ENCODE results near the gene ENHO. TPM values are rescaled to one million over a fixed set of nuclear protein-coding genes. Genes with fewer than 3 reads are reported as not detected.

The ENHO gene
- 0.07 TPM in 1 of 2 replicates, not detected in the other for total RNA-seq

- peak; percentile 43 for DNase-seq (ENCODE audit: low read depth, low spot score)
These were observed at the start of gene ENHO for GRCh38 chr9:34522971-34523797. TSS of gene ENHO (minus strand) at chr9:34522990. CDS start at chr9:34521695, 1,295 bp downstream.

- no peak for DNase-seq (ENCODE audit: low read depth, low spot score)
These were observed 49.3 kb upstream of the ENHO start for GRCh38 chr9:34572092-34572491.

GRCh38 chr9:34571481-34571810 is 48.7 kb upstream of the ENHO start:
- DNase-seq (ENCODE audit: low read depth, low spot score): no peak

GRCh38 chr9:34570809-34571480 is 48.2 kb upstream of the ENHO start:
- no peak for DNase-seq (ENCODE audit: low read depth, low spot score)

- DNase-seq (ENCODE audit: low read depth, low spot score): no peak
These were observed 47.6 kb upstream of the ENHO start for GRCh38 chr9:34570376-34570775.

- DNase-seq (ENCODE audit: low read depth, low spot score): no peak
These were observed 46.0 kb upstream of the ENHO start for GRCh38 chr9:34568774-34569173.

DNA sequence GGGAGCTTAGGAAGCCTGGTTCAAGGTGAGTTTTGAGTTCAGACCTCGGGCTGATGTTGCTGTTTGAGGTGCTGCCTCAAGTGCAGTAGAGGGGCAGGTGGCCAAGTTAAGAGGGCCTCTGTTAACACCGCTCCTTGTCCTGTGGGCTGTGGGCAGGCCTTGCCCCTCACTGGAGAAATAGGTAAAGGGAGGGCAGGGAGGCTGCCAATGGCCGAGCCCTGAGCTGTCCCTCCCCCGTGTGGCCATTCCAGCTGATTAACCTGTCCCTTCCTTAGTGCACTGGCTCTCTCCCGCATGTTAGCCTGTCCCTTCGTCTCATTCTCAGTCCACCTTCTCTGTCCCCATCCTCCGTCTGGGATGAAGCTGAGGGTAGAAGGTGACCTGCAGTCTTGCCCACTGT is 45.3 kb upstream of the ENHO start:
- no peak for DNase-seq (ENCODE audit: low read depth, low spot score)

- DNase-seq (ENCODE audit: low read depth, low spot score): no peak
These were observed 44.2 kb upstream of the ENHO start for GRCh38 chr9:34566972-34567371.

GRCh38 chr9:34566322-34566721 is 43.5 kb upstream of the ENHO start:
- no peak for DNase-seq (ENCODE audit: low read depth, low spot score)

GRCh38 chr9:34565856-34566255 is 43.1 kb upstream of the ENHO start:
- DNase-seq (ENCODE audit: low read depth, low spot score): no peak

GRCh38 chr9:34564617-34565016 is 41.8 kb upstream of the ENHO start:
- DNase-seq (ENCODE audit: low read depth, low spot score): no peak

GRCh38 chr9:34563262-34563661 is 40.5 kb upstream of the ENHO start:
- no peak for DNase-seq (ENCODE audit: low read depth, low spot score)

DNA sequence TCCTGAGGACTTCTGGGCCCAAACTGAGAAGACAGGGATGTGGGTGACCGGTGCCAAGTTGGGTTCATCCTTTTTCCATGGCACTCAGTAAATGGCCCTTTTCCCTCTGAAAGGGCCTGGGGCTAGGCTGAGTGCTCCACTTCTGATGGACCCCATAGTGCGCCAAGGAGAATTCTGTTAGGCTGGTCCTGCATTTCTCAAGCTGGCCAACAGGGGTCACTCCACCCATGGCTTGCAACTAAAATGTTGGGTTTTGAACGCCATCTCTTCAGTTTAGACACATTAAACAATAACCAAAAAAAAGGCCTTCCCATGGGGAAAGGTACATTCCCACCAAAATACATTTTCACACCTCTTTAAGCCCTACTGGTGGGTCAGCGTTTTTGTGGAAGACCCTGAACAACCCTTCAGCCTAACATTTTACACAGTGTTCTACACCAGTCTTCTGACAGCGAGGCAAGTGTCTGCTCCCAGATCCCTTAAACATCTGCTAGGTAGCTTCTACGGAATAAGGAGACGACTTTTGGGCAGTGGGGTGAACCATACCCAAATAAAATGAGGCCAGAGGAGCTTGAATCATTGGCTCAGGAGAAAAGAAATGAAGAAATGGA is 39.5 kb upstream of the ENHO start:
- DNase-seq (ENCODE audit: low read depth, low spot score): no peak

DNA sequence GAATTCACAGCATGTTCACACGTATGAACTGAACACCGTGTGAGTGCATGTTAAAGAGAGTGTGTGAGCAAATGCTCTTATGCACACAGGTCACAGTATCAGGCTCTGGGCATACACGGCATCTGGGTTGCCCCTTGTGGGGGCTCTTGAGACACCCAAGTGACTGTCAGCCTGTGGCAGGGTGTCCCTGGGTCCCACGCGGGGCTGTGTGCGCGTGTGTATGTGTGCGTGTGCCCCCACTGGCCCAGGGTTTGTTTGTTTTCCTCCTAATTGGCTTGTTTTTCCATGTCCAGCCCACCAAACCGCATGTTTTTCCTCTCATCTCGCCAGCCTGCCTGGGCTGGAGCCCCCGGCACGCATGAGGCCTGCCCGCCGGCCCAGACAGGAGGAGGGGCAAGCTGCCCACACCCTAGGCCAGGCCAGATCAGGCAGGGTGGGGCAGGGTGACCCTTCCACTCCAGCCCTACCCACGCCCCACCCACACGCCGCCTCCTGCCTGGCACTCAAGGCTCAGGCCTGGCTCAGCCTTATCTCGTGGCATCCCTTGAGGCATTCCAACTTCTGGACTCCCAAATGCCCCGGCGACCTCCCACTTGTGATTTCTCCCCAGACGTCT is 37.9 kb upstream of the ENHO start:
- no peak for DNase-seq (ENCODE audit: low read depth, low spot score)

DNA sequence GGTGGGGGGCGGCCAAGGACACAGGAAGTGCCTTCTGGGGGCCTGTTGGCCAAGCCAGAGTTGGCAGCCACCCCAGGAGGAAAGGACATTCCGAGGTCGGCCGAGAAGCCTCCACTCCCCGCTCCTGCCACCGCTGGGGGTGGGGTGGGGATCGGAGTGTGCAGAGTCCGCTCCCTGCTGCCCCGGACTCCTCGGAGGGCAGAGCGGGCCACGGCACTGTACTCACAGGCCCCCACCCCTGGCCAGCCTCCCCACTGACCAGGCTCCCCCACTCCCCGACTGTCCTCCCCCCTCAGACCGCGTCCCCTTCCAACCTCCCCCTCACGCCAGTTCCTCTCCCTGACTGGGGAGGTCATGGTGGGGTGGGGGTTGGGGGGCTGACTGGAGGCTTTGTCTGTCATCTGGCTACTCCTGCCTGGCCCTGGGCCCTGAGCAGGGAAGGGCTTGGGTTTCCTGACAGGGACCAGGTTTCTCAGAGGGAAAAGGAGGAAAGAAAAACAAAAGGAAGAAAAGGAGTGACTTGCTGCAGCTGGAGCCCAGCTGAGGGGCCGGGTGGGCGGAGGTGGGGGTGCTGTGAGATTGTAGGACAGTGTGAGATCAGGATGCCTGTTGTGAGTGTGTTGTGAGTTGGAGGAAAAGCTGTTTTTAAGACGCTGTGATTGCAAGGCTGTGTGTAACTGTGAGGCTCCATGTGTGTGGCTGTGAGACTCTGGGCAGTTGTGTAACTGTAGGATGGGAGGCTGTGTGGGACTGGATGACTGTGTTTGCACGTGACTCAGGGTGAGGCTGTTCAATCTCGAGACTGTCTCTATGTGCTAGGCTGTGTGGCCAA is 37.0 kb upstream of the ENHO start:
- DNase-seq (ENCODE audit: low read depth, low spot score): no peak

DNA sequence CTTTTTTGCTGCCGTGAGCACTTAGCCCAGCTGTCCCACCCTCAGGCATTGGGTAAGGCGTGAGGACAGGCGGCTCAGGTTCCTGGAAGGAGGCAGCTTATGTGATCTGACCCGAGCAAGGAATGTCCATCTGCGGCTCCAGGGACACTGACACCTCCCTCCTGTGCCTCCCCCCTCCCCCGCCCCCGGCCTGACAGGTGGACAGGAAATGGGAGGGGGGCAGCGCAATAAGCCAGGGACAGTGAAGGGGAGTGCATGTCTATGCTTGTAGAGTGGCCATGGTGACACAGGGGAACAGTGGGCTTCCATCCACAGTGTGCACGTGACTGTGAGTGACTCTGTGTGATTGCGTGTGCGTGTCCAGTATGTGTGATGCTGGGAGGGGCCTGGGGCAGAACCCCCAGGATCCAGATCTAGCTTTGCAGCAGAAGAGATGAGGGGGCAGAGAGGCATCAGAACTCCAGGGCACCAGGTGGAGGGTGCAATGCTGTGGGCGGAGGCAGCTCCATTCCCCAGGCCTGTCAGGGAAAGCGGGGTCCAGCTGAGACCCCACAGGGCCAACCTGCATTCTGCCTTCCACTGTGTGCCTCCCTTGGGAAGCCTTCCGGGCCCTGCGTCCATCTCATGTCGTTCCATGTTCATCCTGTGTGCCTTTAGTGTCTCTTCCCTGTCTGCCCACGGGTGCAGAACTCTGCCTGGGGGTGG is 36.3 kb upstream of the ENHO start:
- DNase-seq (ENCODE audit: low read depth, low spot score): no peak

DNA sequence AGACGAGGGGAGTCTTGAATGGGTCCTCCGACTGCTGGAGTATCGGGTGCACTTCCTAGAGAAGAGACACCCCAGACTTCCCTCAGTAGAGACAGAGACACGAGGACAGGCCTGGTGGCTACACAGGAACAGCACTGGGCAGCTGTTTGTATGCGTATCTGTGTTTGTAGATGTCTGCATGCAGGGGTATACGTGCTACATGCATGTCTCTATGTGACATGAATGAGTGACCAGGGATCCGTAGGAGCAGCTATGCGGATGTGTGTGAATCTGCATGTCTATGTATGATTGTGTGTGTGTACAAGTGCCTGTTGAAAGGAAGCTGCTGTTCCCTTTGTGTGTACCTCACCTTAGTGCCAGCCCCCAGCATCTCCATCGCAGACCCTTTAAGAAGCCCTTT is 35.6 kb upstream of the ENHO start:
- DNase-seq (ENCODE audit: low read depth, low spot score): no peak

GRCh38 chr9:34557426-34558321 is 34.9 kb upstream of the ENHO start:
- no peak for DNase-seq (ENCODE audit: low read depth, low spot score)

GRCh38 chr9:34556949-34557348 is 34.2 kb upstream of the ENHO start:
- DNase-seq (ENCODE audit: low read depth, low spot score): no peak
